Heart left ventricle (tissue), 16 donors: Measurements from ENCODE around the gene ISY1. TPM values are rescaled to one million over a fixed set of nuclear protein-coding genes. Genes with fewer than 3 reads are reported as not detected.
A peak's percentile ranks its signal among the peaks of the same experiment; 100 is the strongest.
"Not testable (repeated sequence)": the region's sequence is repeated elsewhere in the genome, so short reads cannot be mapped to it uniquely, and the experiment has no call there.

Experiments
- ATAC-seq, 4 donors: fragments of 200-7000 bp; cut with Tn5 transposase; one replicate each; pipeline ENCODE4 v1.9.1; 2020 to 2022; ENCODE audit warnings: moderate library complexity in 4 of 4, mild to moderate bottlenecking in 3 of 4, moderate number of reproducible peaks in 1 of 4
- DNase-seq, 5 donors: peaks; one replicate each; pipeline ENCODE4 v3.0.0-alpha.2; 2020
- H3K27ac ChIP-seq, 12 donors: fragments of 200-600 bp; sonication (generic) in 4 of 12; one replicate each; pipeline versions ENCODE4 v1.5.0 to v1.8.0; 2016 to 2022; ENCODE audit warnings: mild to moderate bottlenecking in 2 of 12
- H3K27me3 ChIP-seq, 9 donors: fragments of 200-600 bp; sonication (generic) in 2 of 9; one replicate each; pipeline versions ENCODE4 v1.5.1 to v1.8.0; 2016 to 2022; ENCODE audit warnings: mild to moderate bottlenecking in 3 of 9
- H3K36me3 ChIP-seq, 9 donors: fragments of 200-600 bp; sonication (generic) in 2 of 9; one replicate each; pipeline versions ENCODE4 v1.5.0 to v1.8.0; 2018 to 2022; ENCODE audit warnings: mild to moderate bottlenecking in 2 of 9
- H3K4me1 ChIP-seq, 12 donors: fragments of 200-600 bp; sonication (generic) in 4 of 12; one replicate each; pipeline versions ENCODE4 v1.5.0 to v1.8.0; 2016 to 2022; ENCODE audit warnings: mild to moderate bottlenecking in 3 of 12
- H3K4me3 ChIP-seq, 12 donors: fragments of 200-600 bp; sonication (generic) in 4 of 12; one replicate each; pipeline versions ENCODE4 v1.5.0 to v1.8.0; 2017 to 2022; ENCODE audit warnings: mild to moderate bottlenecking in 9 of 12, moderate library complexity in 4 of 12
- H3K9me3 ChIP-seq, 12 donors: fragments of 200-600 bp; sonication (generic) in 4 of 12; one replicate each; pipeline versions ENCODE4 v1.5.0 to v1.8.0; 2016 to 2022; ENCODE audit warnings: mild to moderate bottlenecking in 1 of 12
- POLR2A ChIP-seq, 2 donors: fragments of 450-650 bp; IDR thresholded peaks; one replicate each; pipeline ENCODE4 v1.6.1; 2017; ENCODE audit warnings: antibody characterized with exemption in 2 of 2, mild to moderate bottlenecking in 2 of 2, moderate library complexity in 2 of 2
- WGBS, 4 donors: extraction: QIAGEN DNeasy Blood & Tissue Kit in 2 of 4; methylation state at CpG; one replicate each; pipeline versions ENCODE4 v1.1.5 to v1.1.7; 2013 to 2018; 5-methylcytosine and 5-hydroxymethylcytosine counted together
- intact Hi-C, 10 donors: fragments of 100-400 bp; cut with DNase I; formaldehyde crosslinking; loops; one replicate each; pipeline versions ENCODE4 v1.11.1 to v1.14.2; 2022
- polyA plus RNA-seq, 2 donors: library from polyadenylated mRNA; stranded (reverse); fragments of 200-250 nt; gene quantifications; one replicate each; pipeline ENCODE4 v1.2.3, GENCODE V29; 2013
- total RNA-seq, 9 donors: library from RNA; depleted of rRNA in 2 of 9; stranded (reverse); fragments of >200 nt in 2 of 9; fragmentation: NEBNext Ultra II Directional in 3 of 9; extraction: Animal tissue kit (Norgen Biotek cat#: 25700) in 3 of 9; gene quantifications; one replicate each; pipeline versions ENCODE4 v1.1.0 to v1.2.4, GENCODE V29; 2016 to 2023
- TF ChIP-seq, protein P1 (sequence below), 12 donors: fragments of 200-600 bp; sonication (generic) in 4 of 12; IDR thresholded peaks; one replicate each; pipeline versions ENCODE4 v1.5.0 to v1.8.0; 2018 to 2022; ENCODE audit warnings: antibody characterized with exemption in 12 of 12, mild to moderate bottlenecking in 5 of 12
- donor health status: ischemic (EF 13 %, LVEDD 7.1; RV severe dilation, severe dysfunction).
- donor health status: healthy with polysubstance abuse.
- donor health status: DM: no; HTN: yes; CAD: no.
- donor health status: DM: no; HTN: no; CAD: no.
- donor health status: ischemic (EF 25% LVEDD 6.9; RV normal size, moderate dysfunction).
- donor health status: ischemic (EF 25% LVEDD 5.7; RV mildly dilated, moderate dysfunction).
- donor health status: healthy.
- donor health status: DM: yes; HTN: yes; CAD: no.
- donor health status: ischemic (EF 35%, LVEDD 5.7; RV mildly dilated, moderate dysfunction).
- donor health status: nonischemic (EF 11% LVEDD 7.7; RV severe dilation, severe dysfunction).
- donor health status: DM: yes; HTN: yes; CAD: no.
- donor health status: PGD.
- donor health status: ischemic (EF 29% LVEDD 5.4; RV normal size, mild dysfunction).
- donor health status: nonischemic (EF 23%, LVEDD 6.1; RV moderate dilation, normal function).

Gene ISY1
- total and polyA plus RNA-seq, 11 donors = 14.9 to 31.2 (median 24.5) TPM

DNA sequence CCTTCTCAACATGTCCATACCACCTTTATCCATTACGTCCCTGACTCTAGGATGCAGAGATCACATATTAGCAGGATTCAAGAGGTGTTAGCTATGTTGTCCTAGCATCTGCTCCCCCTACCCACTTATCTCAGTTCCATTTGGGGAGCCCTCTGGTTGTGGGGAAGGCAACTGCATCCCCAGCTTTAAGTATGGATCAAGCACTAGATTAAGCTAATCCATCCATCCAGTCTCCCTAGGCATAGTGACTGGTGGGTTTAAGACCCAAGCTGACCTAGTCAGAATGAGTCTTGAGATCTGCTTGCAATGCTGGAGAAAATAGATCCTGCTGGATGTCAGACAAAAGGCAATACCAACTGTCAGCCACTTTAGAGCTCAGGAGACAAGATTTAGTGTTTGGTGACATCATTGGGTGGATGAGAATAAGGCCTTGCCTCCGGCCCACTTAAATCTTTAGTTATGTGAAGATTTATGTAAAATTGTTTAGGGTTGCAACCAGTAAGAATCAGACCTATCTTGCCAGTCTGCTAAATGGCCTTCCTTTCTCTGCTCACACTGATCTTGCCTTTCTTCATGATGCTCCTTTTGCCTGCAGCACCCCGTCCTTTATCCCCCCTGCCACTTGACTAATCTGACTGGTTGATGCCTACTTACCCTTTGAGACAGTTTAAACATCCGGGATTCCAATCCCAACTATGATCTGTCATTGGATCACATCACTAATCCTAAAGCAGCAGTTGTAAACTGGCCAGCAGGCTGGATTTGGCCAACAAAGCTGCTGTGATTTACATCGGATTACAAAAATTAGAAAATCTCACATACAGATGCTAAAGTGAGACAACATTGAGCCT, 2.1 kb upstream of the ISY1 start:
- intact Hi-C loops = loop anchor here in 2 of 10 donors (2.0 kb wide), 2 partner anchors 20 to 76 kb away; partner anchors contain the start of gene CNBP (in 1 of the 2)
- H3K36me3 ChIP-seq = peaks cover 0 to 50% (median 45%) of the 10 kb centered on the region in 9 donors
- DNase-seq = no peak
- 73 to 80% (median 77%) methylated on average over 5 of the region's 5 CpGs for WGBS, 4 donors
- ATAC-seq = no peak
- H3K27ac ChIP-seq = peak overlapping the region in 3 of 12 donors; percentile 92 to 99 (median 92)
- peaks cover 4 to 26% (median 20%) of the 10 kb centered on the region in 12 donors for H3K4me1 ChIP-seq
- H3K9me3 ChIP-seq = no peaks in the 10 kb centered on the region
- no peak overlapping the region for H3K4me3 ChIP-seq
- H3K27me3 ChIP-seq = no peaks in the 10 kb centered on the region
- TF ChIP-seq POLR2A (IDR thresholded peaks at IDR 0.05) = no peak
- TF ChIP-seq, protein P1, sequence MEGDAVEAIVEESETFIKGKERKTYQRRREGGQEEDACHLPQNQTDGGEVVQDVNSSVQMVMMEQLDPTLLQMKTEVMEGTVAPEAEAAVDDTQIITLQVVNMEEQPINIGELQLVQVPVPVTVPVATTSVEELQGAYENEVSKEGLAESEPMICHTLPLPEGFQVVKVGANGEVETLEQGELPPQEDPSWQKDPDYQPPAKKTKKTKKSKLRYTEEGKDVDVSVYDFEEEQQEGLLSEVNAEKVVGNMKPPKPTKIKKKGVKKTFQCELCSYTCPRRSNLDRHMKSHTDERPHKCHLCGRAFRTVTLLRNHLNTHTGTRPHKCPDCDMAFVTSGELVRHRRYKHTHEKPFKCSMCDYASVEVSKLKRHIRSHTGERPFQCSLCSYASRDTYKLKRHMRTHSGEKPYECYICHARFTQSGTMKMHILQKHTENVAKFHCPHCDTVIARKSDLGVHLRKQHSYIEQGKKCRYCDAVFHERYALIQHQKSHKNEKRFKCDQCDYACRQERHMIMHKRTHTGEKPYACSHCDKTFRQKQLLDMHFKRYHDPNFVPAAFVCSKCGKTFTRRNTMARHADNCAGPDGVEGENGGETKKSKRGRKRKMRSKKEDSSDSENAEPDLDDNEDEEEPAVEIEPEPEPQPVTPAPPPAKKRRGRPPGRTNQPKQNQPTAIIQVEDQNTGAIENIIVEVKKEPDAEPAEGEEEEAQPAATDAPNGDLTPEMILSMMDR (IDR thresholded peaks at IDR 0.05) = peak in 1 of 12 donors; percentile 8

GRCh38 chr3:129161860-129162271, 1.0 kb upstream of the ISY1 start:
- ATAC-seq = peak in 3 of 4 donors; percentile 7 to 11 (median 8)

DNA sequence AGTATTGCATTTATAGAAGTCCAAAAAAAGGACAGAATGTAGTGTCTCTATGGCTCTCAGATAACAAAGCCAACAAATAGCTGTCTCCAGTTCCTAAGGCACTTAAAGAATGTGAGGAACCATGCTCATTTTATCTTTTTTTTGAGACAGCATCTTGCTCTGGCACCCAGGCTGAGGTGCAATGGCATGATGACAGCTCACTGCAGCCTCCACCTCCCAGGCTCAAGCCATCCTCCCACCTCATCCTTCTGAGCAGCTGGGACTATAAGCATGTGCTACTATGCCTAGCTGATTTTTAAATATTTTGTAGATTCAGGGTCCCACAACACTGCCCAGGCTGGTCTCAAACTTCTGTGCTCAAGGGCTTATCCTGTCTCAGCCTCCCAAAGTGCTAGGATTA, 16.1 kb downstream of the ISY1 start:
- intact Hi-C loops = no loop called here
- TF ChIP-seq POLR2A (IDR thresholded peaks at IDR 0.05) = no peak
- TF ChIP-seq, protein P1 (IDR thresholded peaks at IDR 0.05) = no peak
- Histone ChIP-seq H3K27me3 (no peaks in the 10 kb centered on the region), H3K4me1 (no peaks in the 10 kb centered on the region), H3K27ac (no peak overlapping the region), H3K4me3 (no peak overlapping the region), H3K36me3 (peaks cover 0 to 95% (median 93%) of the 10 kb centered on the region in 9 donors), H3K9me3 (no peaks in the 10 kb centered on the region)
- ATAC-seq (no peak), DNase-seq (no peak)

More at GRCh38 chr3:129161860-129162271, 1.0 kb upstream of the ISY1 start:
- Histone ChIP-seq H3K4me3 (peak overlapping the region; percentile 65 to 93 (median 78)), H3K9me3 (no peaks in the 10 kb centered on the region), H3K27me3 (no peaks in the 10 kb centered on the region), H3K36me3 (peaks cover 0 to 50% (median 45%) of the 10 kb centered on the region in 9 donors), H3K4me1 (peaks cover 4 to 26% (median 20%) of the 10 kb centered on the region in 12 donors), H3K27ac (peak overlapping the region; percentile 71 to 99 (median 92))
- TF ChIP-seq POLR2A (IDR thresholded peaks at IDR 0.05) = no peak
- TF ChIP-seq, protein P1 (IDR thresholded peaks at IDR 0.05) = no peak
- intact Hi-C loops = loop anchor here in 2 of 10 donors (2.0 kb wide), 2 partner anchors 21 to 77 kb away; partner anchors contain the start of gene CNBP (in 1 of the 2)
- WGBS, 4 donors = 2 to 5% (median 4%) methylated on average over 12 of the region's 12 CpGs
- DNase-seq = peak in 1 of 5 donors; percentile 35

GRCh38 chr3:129141011-129141410, 19.9 kb downstream of the ISY1 start:
- H3K4me3 ChIP-seq, intact Hi-C loops, H3K27ac ChIP-seq, H3K9me3 ChIP-seq, ATAC-seq, H3K27me3 ChIP-seq, DNase-seq, H3K4me1 ChIP-seq: not testable (repeated sequence)
- WGBS, 4 donors = 95 to 96% (median 95%) methylated on average over 5 of the region's 5 CpGs
- H3K36me3 ChIP-seq = peaks cover 0 to 98% (median 95%) of the 10 kb centered on the region in 9 donors
